Measurements from ENCODE around the gene CYTH3.

The CYTH3 gene

DNA sequence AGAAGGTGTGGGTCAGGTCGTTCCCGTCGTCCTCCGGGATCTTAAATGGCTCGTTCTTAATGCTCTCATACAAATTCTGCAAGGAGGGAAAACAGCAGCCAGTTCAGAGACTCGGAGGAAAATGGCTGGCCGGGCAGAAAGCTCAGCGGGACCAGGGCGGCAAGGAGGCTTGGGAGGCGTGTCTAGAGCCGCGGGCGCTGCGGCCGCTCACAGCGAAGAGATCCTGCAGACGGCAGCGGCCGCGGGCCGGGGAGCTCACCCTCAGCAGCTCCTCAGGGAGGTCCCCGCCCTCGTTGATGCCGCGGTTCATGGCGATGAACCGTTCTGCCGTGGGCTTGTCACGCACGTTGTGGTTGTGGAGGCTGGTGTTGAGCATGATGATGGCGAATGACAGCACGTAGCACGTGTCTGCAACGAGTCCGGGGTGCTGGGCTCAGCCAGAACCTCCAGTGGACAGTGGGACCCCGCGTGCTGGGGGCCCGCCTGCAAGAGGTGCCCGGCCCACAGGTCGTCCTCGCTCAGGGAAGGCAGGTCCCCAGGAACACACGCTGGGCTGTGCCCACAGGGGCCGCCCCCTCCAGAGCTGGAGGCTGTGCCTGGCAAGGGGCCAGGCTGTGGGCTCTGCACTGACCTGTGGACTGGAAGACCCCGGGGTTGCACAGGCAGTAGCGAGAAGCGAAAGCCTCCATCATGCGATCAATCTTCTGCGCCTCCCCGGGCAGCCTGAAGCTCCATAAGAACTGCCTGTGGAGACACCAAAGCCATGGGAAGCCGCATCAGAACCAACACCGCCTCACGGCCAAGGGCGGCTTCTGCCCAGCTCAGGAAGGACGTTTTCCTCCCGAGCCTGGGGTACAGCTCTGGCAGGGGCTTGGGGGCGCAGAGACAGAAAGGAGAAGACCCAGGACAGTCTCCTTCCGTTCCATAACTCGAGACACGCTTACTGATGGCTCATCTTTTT is 101.6 kb downstream of the CYTH3 start:
- TF ChIP-seq, protein P1, sequence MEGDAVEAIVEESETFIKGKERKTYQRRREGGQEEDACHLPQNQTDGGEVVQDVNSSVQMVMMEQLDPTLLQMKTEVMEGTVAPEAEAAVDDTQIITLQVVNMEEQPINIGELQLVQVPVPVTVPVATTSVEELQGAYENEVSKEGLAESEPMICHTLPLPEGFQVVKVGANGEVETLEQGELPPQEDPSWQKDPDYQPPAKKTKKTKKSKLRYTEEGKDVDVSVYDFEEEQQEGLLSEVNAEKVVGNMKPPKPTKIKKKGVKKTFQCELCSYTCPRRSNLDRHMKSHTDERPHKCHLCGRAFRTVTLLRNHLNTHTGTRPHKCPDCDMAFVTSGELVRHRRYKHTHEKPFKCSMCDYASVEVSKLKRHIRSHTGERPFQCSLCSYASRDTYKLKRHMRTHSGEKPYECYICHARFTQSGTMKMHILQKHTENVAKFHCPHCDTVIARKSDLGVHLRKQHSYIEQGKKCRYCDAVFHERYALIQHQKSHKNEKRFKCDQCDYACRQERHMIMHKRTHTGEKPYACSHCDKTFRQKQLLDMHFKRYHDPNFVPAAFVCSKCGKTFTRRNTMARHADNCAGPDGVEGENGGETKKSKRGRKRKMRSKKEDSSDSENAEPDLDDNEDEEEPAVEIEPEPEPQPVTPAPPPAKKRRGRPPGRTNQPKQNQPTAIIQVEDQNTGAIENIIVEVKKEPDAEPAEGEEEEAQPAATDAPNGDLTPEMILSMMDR (conservative IDR thresholded peaks at IDR 0.05; ENCODE audit: low read depth, low read length): no peak
- no peak overlapping the region for H3K4me3 ChIP-seq (ENCODE audit: low read depth, low read length)
- DNase-seq (ENCODE audit: low read depth): no peak

- DNase-seq (ENCODE audit: low read depth): no peak
- TF ChIP-seq, protein P1 (conservative IDR thresholded peaks at IDR 0.05; ENCODE audit: low read depth, low read length): no peak
- no peak overlapping the region for H3K4me3 ChIP-seq (ENCODE audit: low read depth, low read length)
These were observed 102.5 kb downstream of the CYTH3 start for GRCh38 chr7:6169805-6170520.

DNA sequence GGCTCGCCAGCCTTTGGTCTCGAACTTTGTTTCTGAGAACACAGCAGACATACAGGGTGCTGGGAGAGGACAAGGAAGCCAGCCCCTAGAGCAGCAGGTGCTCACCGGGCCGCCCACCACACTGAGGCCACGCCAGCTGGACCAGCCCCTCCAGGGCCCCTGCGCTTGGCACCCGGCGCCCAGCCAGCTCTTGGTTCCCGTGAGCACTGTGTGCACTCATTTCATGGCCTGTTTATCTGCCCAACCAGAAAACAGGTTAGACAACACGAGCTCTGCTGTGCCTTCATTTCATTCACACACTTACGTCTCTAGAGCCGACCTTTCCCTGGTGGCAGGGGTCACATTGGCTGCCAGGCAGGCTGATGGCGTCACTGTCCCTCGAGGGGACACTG is 104.0 kb downstream of the CYTH3 start:
- TF ChIP-seq, protein P1 (conservative IDR thresholded peaks at IDR 0.05; ENCODE audit: low read depth, low read length): no peak
- no peak for DNase-seq (ENCODE audit: low read depth)
- H3K4me3 ChIP-seq (ENCODE audit: low read depth, low read length): no peak overlapping the region

GRCh38 chr7:6167587-6168476 is 104.6 kb downstream of the CYTH3 start:
- DNase-seq (ENCODE audit: low read depth): no peak
- no peak overlapping the region for H3K4me3 ChIP-seq (ENCODE audit: low read depth, low read length)
- TF ChIP-seq, protein P1 (conservative IDR thresholded peaks at IDR 0.05; ENCODE audit: low read depth, low read length): no peak

- TF ChIP-seq, protein P1 (conservative IDR thresholded peaks at IDR 0.05; ENCODE audit: low read depth, low read length): no peak
- no peak for DNase-seq (ENCODE audit: low read depth)
These were observed 105.3 kb downstream of the CYTH3 start for GRCh38 chr7:6167004-6167551.

GRCh38 chr7:6166443-6166891 is 106.0 kb downstream of the CYTH3 start:
- no peak for DNase-seq (ENCODE audit: low read depth)
- TF ChIP-seq, protein P1 (conservative IDR thresholded peaks at IDR 0.05; ENCODE audit: low read depth, low read length): no peak
- H3K4me3 ChIP-seq (ENCODE audit: low read depth, low read length): no peak overlapping the region

More at GRCh38 chr7:6167004-6167551, 105.3 kb downstream of the CYTH3 start:
- no peak overlapping the region for H3K4me3 ChIP-seq (ENCODE audit: low read depth, low read length)
